Progenitor cell of endocrine pancreas (in vitro differentiated cells): Measurements from ENCODE around the gene ATP2C1. TPM values are rescaled to one million over a fixed set of nuclear protein-coding genes. Genes with fewer than 3 reads are reported as not detected.

Experiments used
- DNase-seq: peaks from one replicate; pipeline ENCODE4 v3.0.0; 2021; ENCODE audit warnings: low spot score; ENCODE audit not compliant: unreplicated experiment
- H3K27ac Mint-ChIP-seq: 2 replicates; pipeline ENCODE4 v1.8.0; 2021; ENCODE audit warnings: mild to moderate bottlenecking, moderate library complexity, mixed read lengths
- H3K27me3 Mint-ChIP-seq: 2 replicates; pipeline ENCODE4 v1.8.0; 2021; ENCODE audit warnings: mixed read lengths
- H3K36me3 Mint-ChIP-seq: 2 replicates; pipeline ENCODE4 v1.8.0; 2022; ENCODE audit warnings: mixed read lengths; ENCODE audit not compliant: insufficient read depth
- H3K4me1 Mint-ChIP-seq: 2 replicates; pipeline ENCODE4 v1.8.0; 2021; ENCODE audit warnings: low read depth, mixed read lengths
- H3K4me3 Mint-ChIP-seq: 2 replicates; pipeline ENCODE4 v1.8.0; 2021; ENCODE audit warnings: low read depth, mild to moderate bottlenecking, moderate library complexity, mixed read lengths
- H3K9me3 Mint-ChIP-seq: 2 replicates; pipeline ENCODE4 v1.8.0; 2021; ENCODE audit warnings: low read depth, mixed read lengths
- total RNA-seq: library from RNA; stranded (reverse); gene quantifications from 2 replicates; pipeline ENCODE4 v1.2.1, GENCODE V29; 2021
- TF ChIP-seq, protein P1 (sequence below): fragments of 200-600 bp; sonication (generic); IDR thresholded peaks from one replicate; pipeline ENCODE4 v1.5.0; 2021; ENCODE audit warnings: antibody characterized with exemption, mild to moderate bottlenecking; ENCODE audit not compliant: unreplicated experiment

Gene ATP2C1
- total RNA-seq, 1 donor from 2014 or later = 83.5 TPM

GRCh38 chr3:130929804-130930203 lies 35.9 kb downstream of the ATP2C1 start:
- TF ChIP-seq, protein P1, sequence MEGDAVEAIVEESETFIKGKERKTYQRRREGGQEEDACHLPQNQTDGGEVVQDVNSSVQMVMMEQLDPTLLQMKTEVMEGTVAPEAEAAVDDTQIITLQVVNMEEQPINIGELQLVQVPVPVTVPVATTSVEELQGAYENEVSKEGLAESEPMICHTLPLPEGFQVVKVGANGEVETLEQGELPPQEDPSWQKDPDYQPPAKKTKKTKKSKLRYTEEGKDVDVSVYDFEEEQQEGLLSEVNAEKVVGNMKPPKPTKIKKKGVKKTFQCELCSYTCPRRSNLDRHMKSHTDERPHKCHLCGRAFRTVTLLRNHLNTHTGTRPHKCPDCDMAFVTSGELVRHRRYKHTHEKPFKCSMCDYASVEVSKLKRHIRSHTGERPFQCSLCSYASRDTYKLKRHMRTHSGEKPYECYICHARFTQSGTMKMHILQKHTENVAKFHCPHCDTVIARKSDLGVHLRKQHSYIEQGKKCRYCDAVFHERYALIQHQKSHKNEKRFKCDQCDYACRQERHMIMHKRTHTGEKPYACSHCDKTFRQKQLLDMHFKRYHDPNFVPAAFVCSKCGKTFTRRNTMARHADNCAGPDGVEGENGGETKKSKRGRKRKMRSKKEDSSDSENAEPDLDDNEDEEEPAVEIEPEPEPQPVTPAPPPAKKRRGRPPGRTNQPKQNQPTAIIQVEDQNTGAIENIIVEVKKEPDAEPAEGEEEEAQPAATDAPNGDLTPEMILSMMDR = no peak
- DNase-seq = no peak
- no peaks in the 10 kb centered on the region for H3K27me3 Mint-ChIP-seq
- H3K27ac Mint-ChIP-seq = peak overlapping the region; percentile 4
- H3K9me3 Mint-ChIP-seq = peaks cover 3% of the 10 kb centered on the region
- peaks cover 12% of the 10 kb centered on the region for H3K36me3 Mint-ChIP-seq
- peaks cover 6% of the 10 kb centered on the region for H3K4me1 Mint-ChIP-seq
- H3K4me3 Mint-ChIP-seq = no peak overlapping the region

- Mint-ChIP-seq H3K4me3 (no peak overlapping the region), H3K27ac (no peak overlapping the region), H3K36me3 (peaks cover 8% of the 10 kb centered on the region), H3K27me3 (no peaks in the 10 kb centered on the region), H3K4me1 (peaks cover 6% of the 10 kb centered on the region), H3K9me3 (no peaks in the 10 kb centered on the region)
- DNase-seq = no peak
- TF ChIP-seq, protein P1 = no peak
Measured at GRCh38 chr3:130932979-130933378, 39.1 kb downstream of the ATP2C1 start.

DNA sequence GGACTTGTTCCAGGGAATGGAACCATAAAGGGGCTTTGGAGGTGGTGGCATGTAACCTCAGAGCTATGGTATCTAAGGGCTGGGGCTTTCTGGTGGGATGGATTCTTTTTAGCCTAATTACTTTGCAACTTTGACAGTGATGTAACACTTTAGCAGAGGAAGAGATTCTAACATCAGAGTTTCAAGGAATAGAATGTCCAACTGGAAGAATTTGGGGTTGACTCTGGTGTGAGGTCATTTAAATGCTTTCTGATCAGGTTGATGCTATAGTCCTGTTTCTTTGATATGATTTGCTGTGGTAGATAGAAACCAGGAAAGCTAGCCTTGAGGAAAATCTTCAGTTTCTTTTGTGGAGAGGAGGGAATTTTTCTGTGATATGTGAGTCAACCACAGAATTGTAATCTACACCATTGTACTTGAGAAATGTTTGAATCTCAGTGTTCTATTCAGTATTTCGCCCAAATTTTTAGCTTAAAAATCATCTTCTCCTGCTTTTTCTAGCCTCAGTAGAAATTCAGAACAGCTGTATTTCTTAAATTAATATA lies 40.0 kb downstream of the ATP2C1 start:
- H3K27ac Mint-ChIP-seq = no peak overlapping the region
- TF ChIP-seq, protein P1 = no peak
- no peak overlapping the region for H3K4me3 Mint-ChIP-seq
- H3K27me3 Mint-ChIP-seq = no peaks in the 10 kb centered on the region
- no peak for DNase-seq
- no peaks in the 10 kb centered on the region for H3K9me3 Mint-ChIP-seq
- peaks cover 6% of the 10 kb centered on the region for H3K4me1 Mint-ChIP-seq
- H3K36me3 Mint-ChIP-seq = peaks cover 8% of the 10 kb centered on the region

GRCh38 chr3:130934442-130935089 lies 40.7 kb downstream of the ATP2C1 start:
- Mint-ChIP-seq H3K36me3 (peaks cover 8% of the 10 kb centered on the region), H3K4me3 (no peak overlapping the region), H3K27ac (no peak overlapping the region), H3K4me1 (peaks cover 6% of the 10 kb centered on the region), H3K27me3 (no peaks in the 10 kb centered on the region), H3K9me3 (no peaks in the 10 kb centered on the region)
- DNase-seq = no peak
- TF ChIP-seq, protein P1 = no peak

DNA sequence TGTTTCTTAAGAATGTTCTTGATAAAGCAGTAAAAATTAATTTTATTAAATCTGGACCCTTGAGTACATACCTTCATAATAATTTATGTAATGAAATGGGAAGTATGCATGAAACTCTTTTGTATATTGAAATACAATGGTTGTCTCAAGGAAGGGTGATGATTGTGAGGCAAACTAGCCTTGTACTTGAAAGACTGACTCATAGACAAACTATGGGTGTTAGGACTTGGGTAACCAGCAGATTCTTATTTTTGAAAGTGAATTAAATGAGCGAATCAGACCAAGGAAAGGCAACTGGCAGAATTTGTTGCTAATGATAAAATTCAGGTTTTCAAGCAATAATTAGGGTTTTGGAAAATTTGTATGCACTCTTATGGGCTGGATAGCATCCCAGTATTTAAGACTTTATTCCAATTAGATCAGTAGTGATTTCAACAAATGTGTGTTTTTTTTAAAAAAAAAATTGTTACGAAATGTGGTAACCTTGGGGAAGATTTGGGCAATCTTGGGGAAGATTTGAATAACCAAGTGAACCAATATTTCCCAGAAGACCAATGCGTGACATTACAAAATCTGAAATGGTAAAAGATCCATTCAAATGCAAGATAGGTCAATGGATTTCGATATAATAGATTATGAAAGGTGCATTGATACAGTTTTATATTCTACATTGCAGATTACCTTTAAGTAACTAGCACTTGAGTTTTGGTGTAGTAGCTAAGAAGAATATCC lies 42.0 kb downstream of the ATP2C1 start:
- H3K27me3 Mint-ChIP-seq = no peaks in the 10 kb centered on the region
- TF ChIP-seq, protein P1 = no peak
- no peak overlapping the region for H3K4me3 Mint-ChIP-seq
- no peak for DNase-seq
- no peak overlapping the region for H3K27ac Mint-ChIP-seq
- peaks cover 6% of the 10 kb centered on the region for H3K4me1 Mint-ChIP-seq
- H3K36me3 Mint-ChIP-seq = peaks cover 12% of the 10 kb centered on the region
- no peaks in the 10 kb centered on the region for H3K9me3 Mint-ChIP-seq
